Fibroblast of lung (primary cell): ENCODE data around the gene CCL4L2. TPM values are rescaled to one million over a fixed set of nuclear protein-coding genes. Genes with fewer than 3 reads are reported as not detected.
"Not testable (repeated sequence)": the region's sequence is repeated elsewhere in the genome, so short reads cannot be mapped to it uniquely, and the experiment has no call there.

Experiments
- DNase-seq, 2 donors: peaks; one replicate each; pipeline versions ENCODE4 v3.0.0 to v3.0.0-alpha.2; 2010; ENCODE audit warnings: low read depth in 2 of 2
- H2AFZ ChIP-seq: 2 replicates; pipeline ENCODE4 v1.5.1; 2012; ENCODE audit warnings: low read length, control low read depth, inconsistent platforms
- H3K27ac ChIP-seq: 2 replicates; pipeline ENCODE4 v1.5.1; 2011; ENCODE audit warnings: low read length, control low read depth; ENCODE audit not compliant: insufficient read depth
- H3K27me3 ChIP-seq: 2 replicates; pipeline ENCODE4 v1.5.1; 2011; ENCODE audit warnings: mild to moderate bottlenecking, low read length; ENCODE audit not compliant: control insufficient read depth, insufficient read depth
- H3K36me3 ChIP-seq: 2 replicates; pipeline ENCODE4 v1.5.1; 2011; ENCODE audit warnings: low read length; ENCODE audit not compliant: control insufficient read depth, insufficient read depth
- H3K4me1 ChIP-seq: 2 replicates; pipeline ENCODE4 v1.5.1; 2011; ENCODE audit warnings: low read length; ENCODE audit not compliant: control insufficient read depth, insufficient read depth; ENCODE audit errors: extremely low read depth
- H3K4me2 ChIP-seq: 2 replicates; pipeline ENCODE4 v1.5.1; 2011; ENCODE audit warnings: low read length, control low read depth; ENCODE audit not compliant: insufficient read depth; ENCODE audit errors: extremely low read depth
- H3K4me3 ChIP-seq, 4 experiments: fragments of 200-600 bp in 1 of 4; sonication (generic) in 1 of 4; replicated peaks in 1 of 4; 2 replicates each; pipeline ENCODE4 v1.5.1; 2011 to 2016; ENCODE audit warnings: low read length in 4 of 4, low read depth in 3 of 4, mild to moderate bottlenecking in 3 of 4, control low read depth in 2 of 4, inconsistent platforms in 1 of 4, mixed read lengths in 1 of 4; ENCODE audit not compliant: insufficient read depth in 1 of 4; ENCODE audit errors: control extremely low read depth in 1 of 4
- H3K79me2 ChIP-seq: 2 replicates; pipeline ENCODE4 v1.5.1; 2012; ENCODE audit warnings: mild to moderate bottlenecking, low read length, inconsistent platforms; ENCODE audit not compliant: control insufficient read depth, insufficient read depth
- H3K9ac ChIP-seq: 2 replicates; pipeline ENCODE4 v1.5.1; 2011; ENCODE audit warnings: mild to moderate bottlenecking, low read length, control low read depth; ENCODE audit not compliant: insufficient read depth
- H3K9me3 ChIP-seq: 2 replicates; pipeline ENCODE4 v1.5.1; 2012; ENCODE audit warnings: low read depth, low read length; ENCODE audit not compliant: control insufficient read depth, insufficient read depth
- H4K20me1 ChIP-seq: 2 replicates; pipeline ENCODE4 v1.5.1; 2011; ENCODE audit warnings: low read length; ENCODE audit not compliant: control insufficient read depth, insufficient read depth; ENCODE audit errors: extremely low read depth
- polyA minus RNA-seq: library from RNA; depleted of rRNA, polyadenylated mRNA; stranded (reverse); fragments of >200 nt; gene quantifications from 2 replicates; pipeline ENCODE4 v1.2.3, GENCODE V29; 2011; ENCODE audit warnings: low replicate concordance
- polyA plus RNA-seq, 2 donors: library from polyadenylated mRNA; depleted of rRNA in 1 of 2; stranded (reverse) in 1 of 2; unstranded in 1 of 2; fragments of >200 nt; gene quantifications; 2 replicates each; pipeline ENCODE4 v1.2.1, GENCODE V29; 2011 to 2012; ENCODE audit warnings: missing spikeins in 1 of 2
- total RNA-seq: library from RNA; depleted of rRNA; stranded (reverse); fragments of >200 nt; gene quantifications from 2 replicates; pipeline ENCODE4 v1.2.1, GENCODE V29; 2014

CCL4L2 gene
- total RNA-seq = not detected in 2 replicates
- not detected in 2 replicates for polyA plus RNA-seq
- not detected in 2 replicates for polyA plus RNA-seq (2012)
- polyA minus RNA-seq = not detected in 2 replicates

DNA sequence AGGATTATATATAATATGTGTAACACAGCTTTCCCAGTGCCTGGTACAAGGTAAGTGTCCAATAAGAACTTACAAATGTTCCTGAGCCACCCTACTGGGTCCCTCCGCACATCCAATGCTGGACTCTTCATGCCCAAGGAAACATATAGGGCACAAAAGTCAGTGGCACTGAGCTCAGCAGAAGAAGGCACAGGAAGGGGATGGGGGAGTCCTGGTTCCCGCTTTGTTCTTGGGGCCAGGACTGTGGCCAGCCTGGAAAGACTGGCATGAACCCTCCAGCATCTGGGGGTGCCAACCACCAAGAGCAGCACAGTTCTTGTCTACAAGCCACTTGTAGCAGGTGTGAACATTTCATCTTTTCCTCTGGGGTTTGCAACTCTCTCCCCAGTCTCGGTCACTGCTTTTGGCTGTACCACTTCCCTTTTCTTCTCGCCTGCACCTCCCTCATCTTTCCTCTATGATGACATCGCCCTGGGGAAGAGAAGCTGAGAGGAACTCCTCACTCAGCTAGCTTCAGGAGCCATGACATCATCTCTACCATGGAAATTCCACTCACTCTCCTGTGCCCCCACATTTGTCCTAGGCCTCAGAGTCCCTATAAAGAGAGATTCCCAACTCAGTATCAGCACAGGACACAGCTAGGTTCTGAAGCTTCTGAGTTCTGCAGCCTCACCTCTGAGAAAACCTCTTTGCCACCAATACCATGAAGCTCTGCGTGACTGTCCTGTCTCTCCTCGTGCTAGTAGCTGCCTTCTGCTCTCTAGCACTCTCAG lies at the start of gene CCL4L2:
TSS of gene CCL4L2 (plus strand) at position 625 of the 773 bp plus-strand sequence.
- not testable (repeated sequence) for H3K9ac ChIP-seq, H3K4me2 ChIP-seq, H3K4me3 ChIP-seq, H3K27me3 ChIP-seq, H3K36me3 ChIP-seq, H3K79me2 ChIP-seq, H3K4me1 ChIP-seq, H4K20me1 ChIP-seq, H2AFZ ChIP-seq, H3K9me3 ChIP-seq, DNase-seq, H3K27ac ChIP-seq

GRCh38 chr17:36168836-36169235 lies 42.0 kb upstream of the CCL4L2 start:
- not testable (repeated sequence) for H3K4me3 ChIP-seq, H3K27me3 ChIP-seq, H4K20me1 ChIP-seq, H3K36me3 ChIP-seq, H3K27ac ChIP-seq, H3K79me2 ChIP-seq, DNase-seq, H3K9me3 ChIP-seq, H3K9ac ChIP-seq, H3K4me1 ChIP-seq, H2AFZ ChIP-seq, H3K4me2 ChIP-seq

DNA sequence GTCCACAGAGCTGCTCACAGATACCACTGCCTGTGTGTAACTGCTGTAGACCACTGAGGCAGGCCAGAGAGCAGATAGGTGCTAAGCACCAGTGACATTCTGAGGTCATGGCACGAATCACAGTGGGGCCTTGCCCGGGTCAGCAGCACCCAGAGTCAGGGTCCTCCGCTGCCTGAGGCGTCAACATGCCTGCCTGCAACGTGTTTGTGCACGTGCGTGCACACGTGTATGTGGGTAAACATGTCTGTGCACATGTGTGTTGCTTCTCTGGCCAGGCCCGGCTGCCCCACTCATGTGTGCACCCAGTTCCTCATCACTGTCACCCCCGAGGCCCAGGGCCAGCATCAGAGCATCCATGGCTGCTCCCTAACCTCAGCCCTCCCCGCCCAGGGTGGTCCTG lies 34.3 kb upstream of the CCL4L2 start, which contains the start of gene TBC1D3B:
TSS of gene TBC1D3B (minus strand) at position 101 of the 400 bp plus-strand sequence. CDS start 1,586 bp downstream, outside the sequence.
- not testable (repeated sequence) for H3K79me2 ChIP-seq, H3K4me2 ChIP-seq, H3K36me3 ChIP-seq, H2AFZ ChIP-seq, H3K9me3 ChIP-seq, H3K4me3 ChIP-seq, H3K27me3 ChIP-seq, DNase-seq, H3K27ac ChIP-seq, H3K4me1 ChIP-seq, H3K9ac ChIP-seq, H4K20me1 ChIP-seq

DNA sequence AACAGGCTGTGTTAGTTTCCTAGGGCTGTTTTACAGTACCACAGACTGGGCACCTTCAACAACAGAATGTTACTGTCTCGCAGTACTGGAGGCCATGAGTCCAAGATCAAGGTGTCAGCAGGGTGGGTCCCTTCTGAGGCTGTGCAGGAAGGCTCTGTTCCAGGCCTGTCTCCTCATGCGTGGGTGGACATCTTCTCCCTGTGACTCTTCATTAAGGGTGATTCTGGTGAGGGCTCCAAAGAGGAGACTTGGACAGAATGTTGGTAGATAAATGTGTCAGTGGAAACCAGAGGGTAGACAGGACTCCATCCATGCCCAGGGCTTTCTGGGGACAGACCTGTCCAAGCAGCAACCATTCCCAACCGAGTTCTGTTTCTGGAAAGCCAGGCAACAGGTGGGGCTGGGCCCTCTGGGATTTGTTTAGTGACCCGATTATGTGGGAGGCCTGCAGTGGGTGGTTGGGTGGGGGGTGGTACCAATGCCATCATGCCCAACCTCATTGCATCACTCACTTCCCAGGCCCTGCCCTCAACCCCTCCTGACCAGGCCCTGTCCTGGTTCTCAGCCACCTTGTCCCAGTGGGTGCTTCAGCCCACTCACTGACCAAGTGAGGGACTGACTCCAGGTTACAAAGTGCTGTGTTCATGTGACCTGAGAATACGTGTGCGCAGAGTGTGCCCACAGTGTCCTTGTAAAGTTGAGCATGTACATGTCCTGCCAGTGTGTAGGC lies 29.3 kb upstream of the CCL4L2 start:
- H3K36me3 ChIP-seq, H3K9ac ChIP-seq, DNase-seq, H4K20me1 ChIP-seq, H3K27me3 ChIP-seq, H3K4me3 ChIP-seq, H3K79me2 ChIP-seq, H2AFZ ChIP-seq, H3K4me1 ChIP-seq, H3K27ac ChIP-seq, H3K4me2 ChIP-seq, H3K9me3 ChIP-seq: not testable (repeated sequence)
